IPS-18a (cell line): Measurements from ENCODE around the gene CRLF1.
A peak's percentile ranks its signal among the peaks of the same experiment; 100 is the strongest.
"Not testable (repeated sequence)": the region's sequence is repeated elsewhere in the genome, so short reads cannot be mapped to it uniquely, and the experiment has no call there.

Experiments
- H3K27ac ChIP-seq: one replicate; pipeline ENCODE4 v1.5.1; 2013; ENCODE audit warnings: low read length
- H3K27me3 ChIP-seq: one replicate; pipeline ENCODE4 v1.6.1; 2013; ENCODE audit warnings: mild to moderate bottlenecking, low read length; ENCODE audit not compliant: control insufficient read depth, insufficient read depth
- H3K36me3 ChIP-seq: one replicate; pipeline ENCODE4 v1.6.1; 2013; ENCODE audit warnings: low read depth, low read length; ENCODE audit not compliant: control insufficient read depth
- H3K4me1 ChIP-seq: one replicate; pipeline ENCODE4 v1.6.1; 2013; ENCODE audit warnings: low read depth, low read length; ENCODE audit not compliant: control insufficient read depth
- H3K4me3 ChIP-seq: one replicate; pipeline ENCODE4 v1.5.1; 2013; ENCODE audit warnings: low read length
- H3K9ac ChIP-seq: one replicate; pipeline ENCODE4 v1.6.1; 2013; ENCODE audit warnings: mild to moderate bottlenecking, low read length, moderate library complexity
- H3K9me3 ChIP-seq: one replicate; pipeline ENCODE4 v1.6.1; 2013; ENCODE audit warnings: low read depth, low read length; ENCODE audit not compliant: control insufficient read depth

The CRLF1 gene

GRCh38 chr19:18594096-18594823 is 12.3 kb downstream of the CRLF1 start:
- Histone ChIP-seq H3K4me1 (peaks cover 14% of the 10 kb centered on the region), H3K36me3 (no peaks in the 10 kb centered on the region), H3K9ac (peak overlapping the region; percentile 58), H3K27ac (no peak overlapping the region), H3K27me3 (peaks cover 14% of the 10 kb centered on the region), H3K4me3 (peak overlapping the region; percentile 59), H3K9me3 (no peaks in the 10 kb centered on the region)

- peaks cover 14% of the 10 kb centered on the region for H3K4me1 ChIP-seq
- peak overlapping the region; percentile 58 for H3K9ac ChIP-seq
- no peaks in the 10 kb centered on the region for H3K36me3 ChIP-seq
- H3K4me3 ChIP-seq = peak overlapping the region; percentile 59
- H3K27me3 ChIP-seq = peaks cover 10% of the 10 kb centered on the region
- H3K27ac ChIP-seq = no peak overlapping the region
- H3K9me3 ChIP-seq = no peaks in the 10 kb centered on the region
Measured at GRCh38 chr19:18593367-18594095, 13.1 kb downstream of the CRLF1 start.

- peaks cover 20% of the 10 kb centered on the region for H3K4me1 ChIP-seq
- H3K36me3 ChIP-seq, H3K27me3 ChIP-seq, H3K27ac ChIP-seq, H3K9me3 ChIP-seq, H3K9ac ChIP-seq, H3K4me3 ChIP-seq: not testable (repeated sequence)
Measured at GRCh38 chr19:18592732-18593131, 13.9 kb downstream of the CRLF1 start.

GRCh38 chr19:18591735-18592385 is 14.7 kb downstream of the CRLF1 start:
- no peak overlapping the region for H3K27ac ChIP-seq
- H3K9ac ChIP-seq = no peak overlapping the region

GRCh38 chr19:18590273-18591272 is 16.0 kb downstream of the CRLF1 start:
- H3K9me3 ChIP-seq = no peaks in the 10 kb centered on the region
- H3K9ac ChIP-seq = peak overlapping the region; percentile 84
- peak overlapping the region; percentile 94 for H3K4me3 ChIP-seq
- peak overlapping the region; percentile 79 for H3K27ac ChIP-seq
- H3K36me3 ChIP-seq = no peaks in the 10 kb centered on the region
- peaks cover 16% of the 10 kb centered on the region for H3K4me1 ChIP-seq
- peaks cover 5% of the 10 kb centered on the region for H3K27me3 ChIP-seq

More at GRCh38 chr19:18591735-18592385, 14.7 kb downstream of the CRLF1 start:
- Histone ChIP-seq H3K27me3 (peaks cover 10% of the 10 kb centered on the region), H3K36me3 (no peaks in the 10 kb centered on the region), H3K4me1 (peaks cover 18% of the 10 kb centered on the region), H3K4me3 (no peak overlapping the region), H3K9me3 (no peaks in the 10 kb centered on the region)

GRCh38 chr19:18589380-18590272 is 17.0 kb downstream of the CRLF1 start:
- Histone ChIP-seq H3K27me3 (no peaks in the 10 kb centered on the region), H3K9me3 (no peaks in the 10 kb centered on the region), H3K4me1 (peaks cover 13% of the 10 kb centered on the region), H3K27ac (peak overlapping the region; percentile 79), H3K9ac (peak overlapping the region; percentile 84), H3K4me3 (peak overlapping the region; percentile 94), H3K36me3 (no peaks in the 10 kb centered on the region)

- peak within 1 kb of the TSS; percentile 94 for H3K4me3 ChIP-seq
- peak within 1 kb of the TSS; percentile 84 for H3K9ac ChIP-seq
Measured at GRCh38 chr19:18588611-18589379, 17.8 kb downstream of the CRLF1 start, which contains the start of gene REX1BD. Gene REX1BD (plus strand): TSS chr19:18588798. CDS start chr19:18588802, 4 bp downstream.

GRCh38 chr19:18587962-18588610 is 18.5 kb downstream of the CRLF1 start:
- Histone ChIP-seq H3K9me3 (no peaks in the 10 kb centered on the region), H3K27me3 (no peaks in the 10 kb centered on the region), H3K9ac (peak overlapping the region; percentile 84), H3K27ac (no peak overlapping the region), H3K36me3 (no peaks in the 10 kb centered on the region), H3K4me3 (peak overlapping the region; percentile 94), H3K4me1 (peaks cover 11% of the 10 kb centered on the region)

More at GRCh38 chr19:18588611-18589379, 17.8 kb downstream of the CRLF1 start, which contains the start of gene REX1BD:
- Histone ChIP-seq H3K9me3 (no peaks in the 10 kb centered on the region), H3K4me1 (peaks cover 11% of the 10 kb centered on the region), H3K27ac (peak within 1 kb of the TSS; percentile 79), H3K27me3 (no peaks in the 10 kb centered on the region), H3K36me3 (no peaks in the 10 kb centered on the region)

GRCh38 chr19:18587561-18587960 is 19.0 kb downstream of the CRLF1 start:
- Histone ChIP-seq H3K9ac (no peak overlapping the region), H3K36me3 (no peaks in the 10 kb centered on the region), H3K27me3 (no peaks in the 10 kb centered on the region), H3K4me1 (peaks cover 11% of the 10 kb centered on the region), H3K9me3 (no peaks in the 10 kb centered on the region), H3K4me3 (peak overlapping the region; percentile 94), H3K27ac (no peak overlapping the region)
